GM18951 (cell line): ENCODE data around the gene FRAS1.
"Not testable (repeated sequence)": the region's sequence is repeated elsewhere in the genome, so short reads cannot be mapped to it uniquely, and the experiment has no call there.

Experiments used
- POLR2A ChIP-seq: IDR thresholded peaks from 4 replicates; pipeline ENCODE4 v1.6.1; 2011; ENCODE audit warnings: mild to moderate bottlenecking; ENCODE audit not compliant: insufficient read length, insufficient read depth; ENCODE audit errors: extremely low read depth
- in situ Hi-C: fragments of 300-500 bp; cut with MboI; formaldehyde crosslinking; loops from one replicate; pipeline ENCODE4 v1.12.0; 2022; ENCODE audit warnings: low sequenced_read_pairs, mixed read lengths, inconsistent platforms; ENCODE audit not compliant: unreplicated experiment

The FRAS1 gene

DNA sequence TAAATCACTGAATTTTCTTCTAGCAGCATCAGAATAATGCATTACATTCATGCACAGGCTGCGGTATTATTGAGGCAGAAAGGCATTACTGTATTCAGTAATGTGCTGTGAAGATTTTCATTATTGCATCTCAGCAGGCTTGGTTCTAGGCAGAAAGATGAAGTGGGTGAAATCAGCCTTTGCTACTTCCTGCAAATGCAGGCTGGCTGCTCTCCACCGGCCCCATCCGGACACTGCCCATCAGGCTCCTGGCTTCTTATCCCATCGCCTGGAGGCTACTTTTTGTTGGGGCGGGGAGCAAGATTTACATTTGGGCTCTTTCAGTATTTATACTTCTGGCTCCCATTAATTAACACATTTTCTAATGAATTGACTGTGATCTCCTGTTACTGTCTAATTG lies 117.8 kb downstream of the FRAS1 start:
- in situ Hi-C loops: no loop called here
- no peak for TF ChIP-seq POLR2A

DNA sequence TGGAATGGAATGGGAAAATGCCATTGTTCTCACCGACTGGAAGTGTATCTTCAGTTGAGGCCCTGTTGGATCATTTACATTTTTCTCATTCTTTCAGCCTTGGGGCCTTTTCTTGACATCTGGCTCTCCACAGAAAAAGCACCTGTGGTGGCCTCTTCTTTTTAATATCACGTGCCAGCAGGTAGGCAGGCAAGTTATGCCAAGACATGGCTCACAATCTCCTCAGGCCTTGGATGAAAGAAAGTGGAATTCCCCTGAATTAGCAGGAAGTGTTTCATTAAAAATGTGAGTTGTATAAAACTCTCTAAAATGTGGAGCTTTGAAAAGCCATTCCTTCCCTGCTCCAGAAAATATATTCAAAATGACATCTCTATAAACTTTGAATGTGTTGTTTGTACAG lies 122.1 kb downstream of the FRAS1 start:
- TF ChIP-seq POLR2A: no peak
- in situ Hi-C loops: no loop called here

DNA sequence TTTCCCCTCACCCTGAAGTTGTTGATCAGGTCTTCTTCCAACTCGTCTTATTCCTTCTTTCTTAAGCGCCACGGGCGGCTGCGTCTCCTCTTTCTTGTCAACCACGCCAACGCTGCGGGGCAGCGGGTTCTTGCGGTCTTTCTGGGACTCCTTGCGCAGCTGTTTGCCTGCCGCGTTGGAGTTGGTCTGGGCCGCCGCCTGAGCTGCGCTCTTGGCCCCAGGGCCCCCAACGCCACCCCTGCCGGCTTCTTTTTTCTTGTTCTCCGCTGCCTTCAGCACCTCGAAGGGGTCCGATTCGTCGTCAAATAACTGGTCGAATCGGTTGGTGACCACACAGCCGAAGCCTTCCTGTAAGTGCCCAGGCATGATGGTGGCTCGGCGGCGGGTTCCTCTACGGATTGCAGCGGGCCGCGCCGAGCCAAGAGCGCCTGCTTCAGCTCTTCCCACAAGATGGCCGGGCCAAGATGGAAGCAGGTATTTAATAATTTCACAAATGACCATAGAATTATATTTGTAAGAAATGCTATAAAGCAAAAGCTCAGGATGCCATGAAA lies 124.6 kb downstream of the FRAS1 start:
- in situ Hi-C loops: not testable (repeated sequence)

DNA sequence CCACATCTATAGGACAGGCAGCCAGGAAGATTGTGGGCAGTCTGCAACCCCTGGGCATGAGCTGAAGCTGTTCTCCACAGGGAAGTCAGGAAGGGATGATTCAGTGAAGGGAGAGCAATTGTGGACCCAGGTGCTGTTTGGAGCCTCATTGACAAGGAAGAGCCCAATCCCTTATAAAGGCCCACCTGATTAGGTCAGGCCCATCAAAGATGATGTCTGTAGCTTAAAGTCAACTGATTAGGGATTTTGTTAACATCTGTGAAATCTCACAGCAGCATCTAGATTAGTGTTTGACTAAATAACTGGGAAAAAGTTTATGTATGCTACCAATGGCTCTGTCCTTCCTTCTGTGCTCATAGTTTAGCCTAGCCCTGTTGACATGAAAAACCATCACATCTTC lies 127.5 kb downstream of the FRAS1 start:
- in situ Hi-C loops: no loop called here
- no peak for TF ChIP-seq POLR2A

DNA sequence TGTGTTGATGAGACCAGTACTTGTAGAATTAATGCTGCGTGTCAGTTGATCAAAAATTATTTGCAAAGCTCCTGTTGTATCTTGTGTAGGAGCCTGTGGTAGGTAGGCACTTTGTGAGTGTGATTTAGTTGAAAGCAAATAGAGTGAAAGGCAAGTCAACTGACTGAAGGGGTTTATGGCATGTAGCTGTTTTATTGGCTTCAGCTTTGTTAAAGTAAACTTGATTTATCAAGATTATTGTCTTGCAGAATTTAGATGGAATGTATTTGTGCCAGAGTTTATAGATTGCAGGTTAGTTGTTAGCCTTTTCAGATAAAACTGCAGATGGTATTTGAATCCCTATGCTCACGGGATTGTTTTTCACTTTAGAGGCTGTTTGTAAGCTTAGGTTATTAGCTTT lies 128.0 kb downstream of the FRAS1 start:
- in situ Hi-C loops: no loop called here
- no peak for TF ChIP-seq POLR2A

DNA sequence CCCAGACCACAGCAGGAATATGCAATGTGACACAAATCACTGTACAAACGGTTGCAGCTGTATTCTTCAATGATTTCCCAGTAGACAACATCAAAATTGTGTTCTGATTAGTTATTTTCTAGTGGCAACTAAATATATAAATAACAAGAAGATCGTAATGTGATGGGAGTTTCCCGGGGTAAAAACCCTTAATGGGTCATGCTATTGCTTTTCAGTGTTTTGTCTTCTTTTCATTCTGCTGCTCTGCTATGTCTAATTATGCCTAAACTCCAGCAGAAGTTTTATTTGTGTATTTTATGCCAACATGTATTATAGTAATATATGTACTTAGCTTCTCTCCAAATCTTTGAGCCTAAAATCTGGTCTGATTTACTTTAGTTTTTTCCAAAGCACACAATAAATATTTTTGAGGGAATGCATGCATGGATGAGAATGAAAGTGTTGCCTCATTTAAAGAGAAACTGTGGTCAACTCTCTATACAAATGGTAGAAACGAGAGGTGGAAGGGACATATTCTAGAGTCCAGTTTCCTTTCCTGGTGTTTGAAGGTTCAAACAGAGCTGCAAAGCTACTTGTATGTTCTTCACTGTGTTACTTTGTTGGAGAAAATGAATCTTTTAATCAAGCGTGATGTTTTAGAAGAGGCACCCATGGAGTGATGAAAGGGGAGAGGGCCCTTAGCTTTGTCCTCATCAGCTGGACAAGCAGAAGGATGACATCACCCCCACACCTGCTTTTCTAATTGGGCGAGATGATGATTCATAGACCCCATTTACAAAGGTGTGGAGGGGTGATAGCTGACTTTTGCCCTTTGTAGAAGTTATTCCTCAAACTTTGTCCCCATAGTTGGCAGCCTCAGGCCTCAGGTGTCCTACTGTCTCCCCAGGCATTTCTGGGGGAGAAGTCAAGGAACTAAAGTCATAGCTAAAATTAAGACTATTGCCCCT lies 129.7 kb downstream of the FRAS1 start:
- in situ Hi-C loops: no loop called here
- no peak for TF ChIP-seq POLR2A

- no peak for TF ChIP-seq POLR2A
- in situ Hi-C loops: no loop called here
Observed at GRCh38 chr4:78190068-78190467, 132.9 kb downstream of the FRAS1 start.

GRCh38 chr4:78190595-78190994 lies 133.5 kb downstream of the FRAS1 start:
- TF ChIP-seq POLR2A: no peak
- in situ Hi-C loops: no loop called here

GRCh38 chr4:78197947-78198346 lies 140.8 kb downstream of the FRAS1 start:
- in situ Hi-C loops: no loop called here

GRCh38 chr4:78199984-78200383 lies 142.9 kb downstream of the FRAS1 start:
- in situ Hi-C loops: no loop called here

More at GRCh38 chr4:78197947-78198346, 140.8 kb downstream of the FRAS1 start:
- TF ChIP-seq POLR2A: no peak

DNA sequence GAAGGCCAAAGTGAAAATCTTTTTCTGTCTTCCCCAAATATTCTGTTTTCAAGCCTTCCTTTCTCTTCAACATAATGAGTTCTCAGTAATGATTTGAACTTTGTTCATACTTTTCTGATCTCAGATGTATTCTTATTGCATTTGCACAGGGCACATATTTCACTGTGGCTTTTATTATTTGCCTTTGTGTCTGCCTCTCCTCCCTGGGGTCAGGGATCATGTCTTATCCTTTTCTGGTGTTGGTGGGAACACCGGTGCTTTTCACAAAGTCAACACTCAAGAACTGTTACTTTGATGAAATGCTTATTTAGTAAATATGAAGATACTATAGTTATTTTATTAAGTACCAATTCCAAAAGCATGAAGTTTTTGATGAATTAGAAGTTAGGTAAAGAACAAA lies 143.8 kb downstream of the FRAS1 start:
- TF ChIP-seq POLR2A: no peak
- in situ Hi-C loops: no loop called here

More at GRCh38 chr4:78199984-78200383, 142.9 kb downstream of the FRAS1 start:
- TF ChIP-seq POLR2A: no peak

GRCh38 chr4:78204176-78204575 lies 147.1 kb downstream of the FRAS1 start:
- TF ChIP-seq POLR2A: no peak
- in situ Hi-C loops: no loop called here

GRCh38 chr4:78205591-78205990 lies 148.5 kb downstream of the FRAS1 start:
- no peak for TF ChIP-seq POLR2A
- in situ Hi-C loops: no loop called here

GRCh38 chr4:78207541-78207940 lies 150.4 kb downstream of the FRAS1 start:
- TF ChIP-seq POLR2A: no peak
- in situ Hi-C loops: no loop called here
